KMS-11 (cell line): ENCODE results near the gene VPS33A.
A peak's percentile ranks its signal among the peaks of the same experiment; 100 is the strongest.

Experiments
- H2AFZ ChIP-seq: fragments of 200-600 bp; sonication (generic); 2 replicates; pipeline ENCODE4 v1.6.1; 2016; ENCODE audit warnings: antibody characterized with exemption, mixed run types, low read depth
- H3K27ac ChIP-seq: fragments of 200-600 bp; sonication (generic); 2 replicates; pipeline ENCODE4 v1.6.1; 2016; ENCODE audit warnings: mild to moderate bottlenecking, mixed run types
- H3K27me3 ChIP-seq: fragments of 200-600 bp; sonication (generic); 2 replicates; pipeline ENCODE4 v1.6.1; 2017; ENCODE audit warnings: mild to moderate bottlenecking, low read depth, mixed run types, moderate library complexity; ENCODE audit not compliant: insufficient read depth
- H3K36me3 ChIP-seq: fragments of 200-600 bp; sonication (generic); 2 replicates; pipeline ENCODE4 v1.6.1; 2017; ENCODE audit warnings: mild to moderate bottlenecking, mixed run types; ENCODE audit not compliant: insufficient read depth
- H3K4me1 ChIP-seq: fragments of 200-600 bp; sonication (generic); 2 replicates; pipeline ENCODE4 v1.6.1; 2016; ENCODE audit warnings: mild to moderate bottlenecking, low read depth, mixed run types; ENCODE audit not compliant: poor library complexity, severe bottlenecking
- H3K4me2 ChIP-seq: fragments of 200-600 bp; sonication (generic); 2 replicates; pipeline ENCODE4 v1.7.0; 2016; ENCODE audit warnings: mild to moderate bottlenecking, mixed run types
- H3K4me3 ChIP-seq: fragments of 200-600 bp; sonication (generic); IDR thresholded peaks from 2 replicates; pipeline ENCODE4 v1.6.1; 2017; ENCODE audit warnings: low read depth, low read length, mixed read lengths; ENCODE audit not compliant: insufficient read depth
- H3K79me2 ChIP-seq: fragments of 200-600 bp; sonication (generic); 2 replicates; pipeline ENCODE4 v1.6.1; 2016; ENCODE audit warnings: low read depth, mixed run types; ENCODE audit not compliant: insufficient read depth
- H3K9ac ChIP-seq: fragments of 200-600 bp; sonication (generic); 2 replicates; pipeline ENCODE4 v1.6.1; 2016; ENCODE audit warnings: mild to moderate bottlenecking, mixed run types
- H4K20me1 ChIP-seq: fragments of 200-600 bp; sonication (generic); 2 replicates; pipeline ENCODE4 v1.6.1; 2016; ENCODE audit warnings: mild to moderate bottlenecking, mixed run types; ENCODE audit not compliant: insufficient read depth
- CTCF ChIP-seq: fragments of 200-600 bp; sonication (generic); conservative IDR thresholded peaks from 2 replicates; pipeline ENCODE4 v1.6.1; 2017; ENCODE audit warnings: low read depth, mild to moderate bottlenecking, antibody characterized with exemption, low read length, moderate library complexity, mixed read lengths

The VPS33A gene

GRCh38 chr12:122266230-122266901, at the start of gene VPS33A:
TSS of gene VPS33A (minus strand) at chr12:122266494. CDS start at chr12:122266408, 86 bp downstream.
- Histone ChIP-seq H3K9ac (peak within 1 kb of the TSS; percentile 85), H3K4me3 (no peak within 1 kb of the TSS), H3K27me3 (no peaks in the 10 kb centered on the region), H3K79me2 (no peaks in the 10 kb centered on the region; the same call in 1 of the 2 replicates), H3K27ac (peak within 1 kb of the TSS; percentile 85), H3K4me1 (no peaks in the 10 kb centered on the region), H4K20me1 (no peaks in the 10 kb centered on the region), H3K4me2 (peak within 1 kb of the TSS; percentile 69), H2AFZ (peak within 1 kb of the TSS; percentile 73), H3K36me3 (no peaks in the 10 kb centered on the region)
- TF ChIP-seq CTCF = no peak

- Histone ChIP-seq H3K4me1 (peaks cover 30% of the 10 kb centered on the region), H3K4me2 (peak overlapping the region; percentile 64; the same call in 1 of the 2 replicates), H3K36me3 (no peaks in the 10 kb centered on the region), H3K27me3 (no peaks in the 10 kb centered on the region), H3K27ac (peak overlapping the region; percentile 63; the same call in 1 of the 2 replicates), H3K4me3 (no peak overlapping the region), H3K9ac (no peak overlapping the region), H2AFZ (no peak overlapping the region), H3K79me2 (no peaks in the 10 kb centered on the region), H4K20me1 (no peaks in the 10 kb centered on the region)
- TF ChIP-seq CTCF = no peak
Observed at GRCh38 chr12:122312926-122313325, 46.6 kb upstream of the VPS33A start.

GRCh38 chr12:122311696-122312095, 45.4 kb upstream of the VPS33A start:
- H4K20me1 ChIP-seq = no peaks in the 10 kb centered on the region
- H2AFZ ChIP-seq = no peak overlapping the region
- peak overlapping the region; percentile 63 for H3K27ac ChIP-seq
- no peak overlapping the region for H3K4me3 ChIP-seq
- H3K36me3 ChIP-seq = no peaks in the 10 kb centered on the region
- peak overlapping the region; percentile 64; the same call in 1 of the 2 replicates for H3K4me2 ChIP-seq
- H3K4me1 ChIP-seq = peaks cover 38% of the 10 kb centered on the region
- TF ChIP-seq CTCF = no peak
- no peaks in the 10 kb centered on the region for H3K79me2 ChIP-seq
- no peaks in the 10 kb centered on the region for H3K27me3 ChIP-seq
- no peak overlapping the region; the same call in 1 of the 2 replicates for H3K9ac ChIP-seq

GRCh38 chr12:122310626-122311333, 44.5 kb upstream of the VPS33A start:
- no peaks in the 10 kb centered on the region for H3K27me3 ChIP-seq
- H4K20me1 ChIP-seq = no peaks in the 10 kb centered on the region
- H3K79me2 ChIP-seq = no peaks in the 10 kb centered on the region
- no peak overlapping the region; the same call in 1 of the 2 replicates for H3K4me2 ChIP-seq
- H3K27ac ChIP-seq = no peak overlapping the region
- H3K4me3 ChIP-seq = no peak overlapping the region
- no peak overlapping the region for H2AFZ ChIP-seq
- H3K9ac ChIP-seq = no peak overlapping the region
- TF ChIP-seq CTCF = no peak
- no peaks in the 10 kb centered on the region for H3K36me3 ChIP-seq
- peaks cover 42% of the 10 kb centered on the region for H3K4me1 ChIP-seq
